HL-60/S4 (cell line): ENCODE results near the gene LZTS2.

Experiments used
- in situ Hi-C: fragments of 300-500 bp; cut with MboI; formaldehyde crosslinking; loops from 2 replicates; pipeline ENCODE4 v1.14.3; 2022; ENCODE audit warnings: low sequenced_read_pairs

LZTS2 gene

GRCh38 chr10:101012525-101013364, 13.1 kb downstream of the LZTS2 start:
- in situ Hi-C loops = no loop called here

DNA sequence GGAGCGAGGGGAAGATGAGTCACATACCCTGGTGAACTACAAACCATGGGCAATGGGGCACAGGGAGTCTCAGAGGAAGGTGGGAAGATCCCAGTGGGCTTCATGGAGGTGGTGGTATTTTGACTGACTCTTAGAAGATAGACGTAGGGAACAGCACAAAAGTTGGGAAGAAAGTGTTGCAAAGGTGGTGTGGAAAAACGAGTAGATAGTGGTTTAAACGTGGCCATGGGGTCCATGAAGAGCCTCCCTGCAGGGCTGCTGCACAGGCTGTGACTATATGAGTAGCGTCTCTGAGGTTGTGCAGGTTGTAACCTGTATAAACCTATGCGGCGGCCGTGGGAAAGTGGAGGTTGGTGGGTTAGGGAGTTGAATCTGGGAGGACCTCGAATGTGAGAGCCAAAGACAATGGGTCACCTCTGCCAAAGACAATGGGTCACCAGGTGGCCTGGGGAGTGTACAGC, 13.8 kb downstream of the LZTS2 start:
- in situ Hi-C loops = no loop called here

DNA sequence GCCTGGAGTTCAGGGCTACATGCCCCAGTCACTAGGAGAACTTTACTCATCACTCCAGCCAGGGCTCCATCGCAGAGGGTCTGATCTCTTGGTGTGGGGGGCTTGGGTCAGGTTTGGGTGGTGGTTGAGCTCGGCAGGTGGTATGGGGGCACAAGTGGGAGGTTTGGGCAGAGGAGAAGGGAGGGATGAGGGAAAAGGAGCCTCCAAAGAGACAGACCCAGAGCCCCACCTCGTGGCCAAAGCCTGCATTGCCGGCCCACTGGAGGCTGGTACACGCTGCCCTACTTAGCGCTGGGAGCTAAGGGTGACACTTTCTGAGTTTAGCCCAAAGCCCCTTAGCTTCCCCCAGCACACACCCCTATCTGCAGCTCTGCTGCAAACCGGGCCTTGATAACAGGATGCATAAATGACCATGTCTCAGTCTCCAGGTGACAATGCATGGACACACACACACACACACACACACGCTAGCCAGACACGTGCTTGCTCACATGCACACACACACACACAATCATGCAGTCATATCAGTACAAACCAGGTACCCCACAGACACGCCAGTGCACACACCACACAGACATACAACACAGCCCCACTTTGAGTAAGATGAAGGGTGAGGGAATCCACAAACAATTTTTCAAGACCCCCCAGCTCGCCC, 14.7 kb downstream of the LZTS2 start:
- in situ Hi-C loops = no loop called here

DNA sequence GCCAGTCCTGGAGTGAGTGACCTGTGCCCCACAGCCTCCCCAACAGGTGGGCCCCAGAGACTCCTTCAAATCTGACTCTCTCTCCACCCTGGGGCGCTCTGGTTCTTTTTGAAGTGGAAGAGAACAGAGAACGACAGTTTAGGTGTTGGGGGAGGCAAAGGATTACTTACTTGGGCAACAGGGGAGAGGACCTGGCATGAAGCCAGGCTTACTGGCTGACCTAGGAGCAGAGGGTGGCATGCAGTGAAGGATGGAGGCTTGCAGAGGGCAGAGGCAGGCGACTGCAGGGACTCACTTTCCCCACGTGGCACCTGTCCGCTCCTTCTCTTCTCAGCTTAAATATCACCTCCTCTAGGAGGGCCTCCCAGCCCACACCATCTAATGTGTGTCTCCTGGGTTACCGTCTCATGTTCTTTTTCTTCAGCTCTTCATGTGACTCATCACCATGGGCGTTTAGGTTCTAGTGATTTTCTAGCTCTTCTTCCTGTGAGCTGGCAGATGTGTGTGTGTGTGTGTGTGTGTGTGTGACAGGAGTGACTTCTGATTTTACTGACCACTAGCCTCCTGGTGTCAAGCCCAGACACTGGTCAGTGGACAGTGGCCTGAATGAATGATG, 15.5 kb downstream of the LZTS2 start:
- in situ Hi-C loops = no loop called here

DNA sequence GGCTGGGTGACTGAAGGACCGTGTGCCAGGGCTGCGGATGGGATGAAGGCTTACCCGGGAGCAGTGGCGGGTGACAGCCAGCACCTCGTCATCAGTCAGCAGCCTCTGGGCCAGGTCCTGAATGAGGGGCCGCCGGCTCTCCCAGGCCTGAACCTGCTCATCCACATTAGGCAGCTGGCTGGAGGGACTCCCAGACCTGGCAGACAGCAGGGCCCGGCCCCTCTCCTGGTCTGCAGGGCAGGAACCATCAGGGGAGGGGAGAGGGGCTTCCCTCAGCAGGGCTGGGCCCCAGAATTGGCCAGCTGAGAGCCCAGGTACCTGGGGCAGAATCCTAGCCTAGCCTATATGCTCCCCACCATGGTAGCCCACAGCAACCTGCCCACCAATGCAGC, 16.0 kb downstream of the LZTS2 start:
- in situ Hi-C loops = no loop called here

DNA sequence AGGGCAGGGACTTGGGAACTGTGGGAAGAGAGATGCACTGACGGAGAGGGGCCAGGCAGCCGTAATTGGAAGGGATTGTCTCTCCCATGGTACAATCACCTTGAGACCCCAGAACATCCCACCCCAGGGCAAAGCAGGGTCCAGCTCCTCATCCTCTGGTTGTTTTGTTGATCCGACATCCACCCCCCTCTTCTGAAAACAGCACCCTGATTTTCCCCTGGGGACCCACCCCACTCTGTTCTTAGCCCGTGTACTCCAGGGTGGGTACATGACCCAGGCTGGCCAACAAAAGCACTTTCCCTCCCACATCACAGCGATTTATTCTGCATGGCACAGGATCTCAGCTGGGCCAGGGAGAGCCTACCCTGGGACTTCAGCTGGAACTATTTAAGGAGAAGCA, 17.2 kb downstream of the LZTS2 start:
- in situ Hi-C loops = no loop called here

- in situ Hi-C loops = no loop called here
Observed at GRCh38 chr10:101018118-101018599, 18.6 kb downstream of the LZTS2 start.

GRCh38 chr10:101018600-101019439, 19.2 kb downstream of the LZTS2 start:
- in situ Hi-C loops = no loop called here

GRCh38 chr10:101019440-101019703, 19.8 kb downstream of the LZTS2 start:
- in situ Hi-C loops = no loop called here

- in situ Hi-C loops = no loop called here
Observed at GRCh38 chr10:101020427-101021075, 20.9 kb downstream of the LZTS2 start.

GRCh38 chr10:101021239-101021638, 21.6 kb downstream of the LZTS2 start:
- in situ Hi-C loops = no loop called here

DNA sequence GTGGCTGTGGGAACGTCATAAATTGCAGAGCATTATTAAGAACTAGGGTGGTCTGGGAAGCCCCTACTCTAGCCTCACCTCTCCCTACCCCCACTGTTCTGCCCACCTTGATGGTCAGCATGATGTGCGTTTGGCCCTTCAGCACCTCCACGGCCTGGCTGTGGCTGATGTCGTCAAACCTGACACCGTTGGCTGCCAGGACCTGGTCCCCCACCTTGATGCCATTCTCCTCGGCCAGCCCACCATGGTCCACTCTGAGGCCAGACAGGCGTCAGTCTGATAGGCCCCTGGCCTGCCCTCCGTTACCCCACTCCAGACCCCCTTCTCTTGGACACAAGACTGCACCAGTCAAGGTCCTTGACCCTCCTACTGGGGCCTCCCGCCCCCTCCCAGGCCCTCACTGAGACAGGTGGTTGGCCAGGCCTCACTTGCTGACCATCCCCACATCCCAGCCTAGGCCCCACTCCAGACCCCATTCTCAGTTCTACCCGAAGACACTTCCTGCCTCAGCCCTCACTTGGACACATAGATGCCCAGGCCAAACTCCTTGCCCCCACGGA, 22.2 kb downstream of the LZTS2 start:
- in situ Hi-C loops = no loop called here

- in situ Hi-C loops = no loop called here
Observed at GRCh38 chr10:101022967-101023705, 23.5 kb downstream of the LZTS2 start.

GRCh38 chr10:101027106-101027720, 27.6 kb downstream of the LZTS2 start:
- in situ Hi-C loops = no loop called here

DNA sequence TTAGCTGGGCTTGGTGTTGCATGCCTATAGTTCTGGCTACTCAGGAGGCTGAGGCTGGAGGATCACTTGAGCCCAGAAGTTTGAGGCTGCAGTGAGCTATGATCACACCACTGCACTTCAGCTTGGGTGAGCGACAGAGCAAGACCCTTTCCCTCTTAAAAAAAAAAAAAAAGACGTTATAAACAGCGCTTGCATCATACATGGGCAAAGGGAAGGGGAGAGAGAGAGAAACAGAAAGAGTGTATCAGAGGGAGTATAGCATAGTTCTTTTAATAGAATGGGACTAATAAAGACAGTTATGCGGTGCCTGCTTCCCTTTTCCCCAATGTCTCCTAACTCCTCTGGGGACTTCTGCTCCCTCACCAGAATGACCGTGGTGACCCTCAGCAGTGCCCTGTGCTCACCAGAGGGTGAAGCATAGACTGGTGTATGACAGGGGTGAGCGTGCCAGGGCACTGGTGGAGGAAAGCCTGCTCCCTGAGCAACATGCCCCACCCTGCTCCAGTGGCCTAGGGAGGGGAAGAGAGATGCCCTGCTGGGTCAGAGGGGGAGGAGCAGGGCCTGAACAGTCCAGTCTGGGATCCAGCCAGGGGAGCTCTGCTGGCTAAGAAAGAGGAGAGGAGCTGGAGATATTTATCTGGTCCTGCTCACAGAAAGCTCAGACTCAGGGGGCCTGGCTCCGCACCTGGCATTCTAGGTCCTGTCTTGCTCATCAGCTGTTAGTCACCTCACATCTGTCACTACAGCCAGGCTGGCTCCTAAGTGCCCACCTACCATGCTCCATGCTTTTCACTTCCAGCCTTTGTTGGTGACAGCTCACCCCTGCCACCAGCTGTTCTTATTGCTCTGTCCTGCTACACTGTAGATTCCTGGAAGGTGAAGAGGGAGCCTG, 29.1 kb downstream of the LZTS2 start:
- in situ Hi-C loops = no loop called here

GRCh38 chr10:101029520-101030295, 30.1 kb downstream of the LZTS2 start:
- in situ Hi-C loops = no loop called here

- in situ Hi-C loops = no loop called here
Observed at GRCh38 chr10:101030496-101031127, 31.0 kb downstream of the LZTS2 start.
